Measurements from ENCODE around the gene PPP2R3B. TPM values are rescaled to one million over a fixed set of nuclear protein-coding genes. Genes with fewer than 3 reads are reported as not detected.

The PPP2R3B gene
- total RNA-seq, 4 donors from 2014 or later = 4.0 to 65.2 (median 13.1) TPM

DNA sequence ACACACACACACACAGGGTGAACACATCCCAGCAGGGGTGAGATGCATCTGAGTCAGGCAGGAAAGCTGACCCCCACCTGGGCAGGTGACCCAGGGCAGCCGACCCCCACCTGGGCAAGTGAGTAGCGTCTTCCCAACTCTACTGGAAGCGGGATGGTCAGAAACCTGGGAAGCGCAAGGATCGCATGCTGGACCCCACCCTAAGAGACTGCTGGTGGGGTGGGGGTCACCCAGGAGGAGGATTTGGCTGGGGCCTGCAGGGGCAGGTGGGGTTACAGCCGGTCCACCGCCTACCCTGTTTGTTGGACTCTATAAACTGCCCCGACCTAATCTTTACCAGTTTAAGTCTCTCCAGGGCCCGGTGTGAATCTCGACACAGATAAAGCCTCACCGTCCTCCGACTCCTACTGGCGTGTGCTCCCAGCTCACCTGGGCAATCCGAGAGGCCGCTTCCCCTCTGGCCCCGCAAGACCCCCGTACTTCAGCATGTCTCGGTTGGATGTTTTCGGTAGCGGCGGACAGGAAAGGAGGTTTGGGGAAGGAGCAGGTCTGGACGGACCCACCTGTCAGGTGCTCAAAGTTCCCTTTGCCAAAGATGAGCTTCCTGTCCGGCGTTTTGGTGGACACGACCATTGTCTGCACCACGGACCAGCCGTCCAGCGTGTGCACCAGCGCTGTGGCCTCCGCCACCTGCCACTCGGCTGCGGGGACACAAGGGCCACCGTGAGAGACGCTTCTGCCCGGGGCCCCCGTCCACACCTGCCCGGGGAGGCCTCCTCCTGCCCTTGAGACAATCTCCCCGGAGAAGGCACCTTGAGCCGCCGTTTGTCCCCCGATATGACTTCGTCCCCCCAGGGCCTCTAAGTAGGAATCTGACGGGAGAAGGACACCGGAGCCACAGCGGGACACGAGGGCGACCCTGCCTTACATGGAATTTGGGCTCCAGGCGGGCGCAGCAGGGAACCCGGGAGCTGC, 70.1 kb downstream of the PPP2R3B start:
- H3K27me3 ChIP-seq = no peaks in the 10 kb centered on the region
- no peaks in the 10 kb centered on the region for H3K9me3 ChIP-seq
- peak overlapping the region in 1 of 4 donors; percentile 98 for H3K27ac ChIP-seq
- DNase-seq = no peak
- no peak overlapping the region for H3K4me3 ChIP-seq
- peaks cover 0 to 45% (median 0%) of the 10 kb centered on the region in 3 donors for H3K36me3 ChIP-seq
- TF ChIP-seq POLR2A (IDR thresholded peaks at IDR 0.05) = no peak
- TF ChIP-seq, protein P1, sequence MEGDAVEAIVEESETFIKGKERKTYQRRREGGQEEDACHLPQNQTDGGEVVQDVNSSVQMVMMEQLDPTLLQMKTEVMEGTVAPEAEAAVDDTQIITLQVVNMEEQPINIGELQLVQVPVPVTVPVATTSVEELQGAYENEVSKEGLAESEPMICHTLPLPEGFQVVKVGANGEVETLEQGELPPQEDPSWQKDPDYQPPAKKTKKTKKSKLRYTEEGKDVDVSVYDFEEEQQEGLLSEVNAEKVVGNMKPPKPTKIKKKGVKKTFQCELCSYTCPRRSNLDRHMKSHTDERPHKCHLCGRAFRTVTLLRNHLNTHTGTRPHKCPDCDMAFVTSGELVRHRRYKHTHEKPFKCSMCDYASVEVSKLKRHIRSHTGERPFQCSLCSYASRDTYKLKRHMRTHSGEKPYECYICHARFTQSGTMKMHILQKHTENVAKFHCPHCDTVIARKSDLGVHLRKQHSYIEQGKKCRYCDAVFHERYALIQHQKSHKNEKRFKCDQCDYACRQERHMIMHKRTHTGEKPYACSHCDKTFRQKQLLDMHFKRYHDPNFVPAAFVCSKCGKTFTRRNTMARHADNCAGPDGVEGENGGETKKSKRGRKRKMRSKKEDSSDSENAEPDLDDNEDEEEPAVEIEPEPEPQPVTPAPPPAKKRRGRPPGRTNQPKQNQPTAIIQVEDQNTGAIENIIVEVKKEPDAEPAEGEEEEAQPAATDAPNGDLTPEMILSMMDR (IDR thresholded peaks at IDR 0.05) = no peak
- peaks cover 0 to 15% (median 9%) of the 10 kb centered on the region in 4 donors for H3K4me1 ChIP-seq

DNA sequence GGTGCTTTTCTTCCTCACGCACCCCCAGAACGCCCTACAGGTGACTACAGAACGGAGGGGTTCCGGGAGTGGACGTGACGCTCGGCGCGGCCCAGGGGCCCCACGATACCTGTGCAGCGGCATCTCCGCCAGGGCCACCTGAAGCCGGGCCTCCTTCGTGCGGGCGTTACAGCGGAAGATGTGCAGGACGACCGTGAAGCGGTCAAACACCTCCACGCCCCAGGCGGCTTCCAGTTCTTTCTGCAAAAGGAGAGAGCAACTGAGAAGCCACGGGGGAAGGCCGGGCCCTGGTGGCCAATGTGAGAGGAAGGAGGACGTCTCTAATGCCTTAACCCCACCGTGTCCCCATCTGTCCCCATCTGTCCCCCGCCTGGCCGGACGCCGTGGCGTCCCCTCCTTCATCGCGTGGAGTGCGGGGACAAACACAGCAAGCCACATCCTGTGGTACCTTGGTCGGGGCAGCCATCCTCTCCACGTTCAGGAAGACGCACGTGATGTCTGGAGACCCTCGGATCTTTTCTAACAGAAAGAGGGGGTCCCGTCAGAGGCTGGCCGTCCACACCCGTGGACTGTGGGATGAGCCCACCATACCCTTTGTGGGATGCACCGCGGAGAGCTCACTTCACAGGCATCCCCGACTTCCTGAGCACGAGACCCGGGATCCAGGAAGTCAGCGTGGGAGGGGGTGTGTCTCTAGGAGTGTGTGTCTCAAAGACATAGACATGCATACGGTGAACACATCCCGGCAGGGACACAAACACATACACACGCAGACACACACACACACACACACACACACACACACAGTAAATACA, 71.7 kb downstream of the PPP2R3B start:
- TF ChIP-seq POLR2A (IDR thresholded peaks at IDR 0.05) = no peak
- TF ChIP-seq, protein P1 (IDR thresholded peaks at IDR 0.05) = no peak
- H3K4me1 ChIP-seq = peaks cover 0 to 6% (median 5%) of the 10 kb centered on the region in 4 donors
- no peak for DNase-seq
- peaks cover 0 to 59% (median 0%) of the 10 kb centered on the region in 3 donors for H3K36me3 ChIP-seq
- no peak overlapping the region for H3K27ac ChIP-seq
- no peak overlapping the region for H3K4me3 ChIP-seq
- no peaks in the 10 kb centered on the region for H3K27me3 ChIP-seq
- no peaks in the 10 kb centered on the region for H3K9me3 ChIP-seq

DNA sequence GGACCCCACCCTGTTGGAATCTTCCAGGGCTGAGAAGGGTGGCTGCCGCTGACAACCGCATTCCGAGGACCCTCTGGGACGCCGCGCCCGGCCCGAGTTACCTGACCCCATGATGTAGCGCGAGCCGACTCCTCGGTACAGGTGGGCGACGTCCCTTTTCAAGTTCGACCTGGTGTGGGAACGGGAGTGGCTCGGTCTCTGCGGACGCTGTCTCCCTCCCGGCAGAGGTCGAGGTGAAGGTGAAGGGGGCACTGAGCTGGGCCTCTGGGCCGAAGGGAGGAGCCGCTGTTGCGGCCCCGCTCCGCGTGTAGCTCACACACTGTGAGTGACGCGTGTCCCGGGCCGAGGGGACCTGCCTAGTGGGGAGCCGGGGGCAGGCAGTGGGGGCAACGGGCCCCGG, 72.7 kb downstream of the PPP2R3B start:
- H3K36me3 ChIP-seq = peaks cover 0 to 66% (median 0%) of the 10 kb centered on the region in 3 donors
- no peak overlapping the region for H3K27ac ChIP-seq
- no peak for TF ChIP-seq POLR2A (IDR thresholded peaks at IDR 0.05)
- TF ChIP-seq, protein P1 (IDR thresholded peaks at IDR 0.05) = no peak
- H3K27me3 ChIP-seq = no peaks in the 10 kb centered on the region
- no peaks in the 10 kb centered on the region for H3K9me3 ChIP-seq
- no peak overlapping the region for H3K4me3 ChIP-seq
- no peaks in the 10 kb centered on the region for H3K4me1 ChIP-seq
- DNase-seq = no peak

DNA sequence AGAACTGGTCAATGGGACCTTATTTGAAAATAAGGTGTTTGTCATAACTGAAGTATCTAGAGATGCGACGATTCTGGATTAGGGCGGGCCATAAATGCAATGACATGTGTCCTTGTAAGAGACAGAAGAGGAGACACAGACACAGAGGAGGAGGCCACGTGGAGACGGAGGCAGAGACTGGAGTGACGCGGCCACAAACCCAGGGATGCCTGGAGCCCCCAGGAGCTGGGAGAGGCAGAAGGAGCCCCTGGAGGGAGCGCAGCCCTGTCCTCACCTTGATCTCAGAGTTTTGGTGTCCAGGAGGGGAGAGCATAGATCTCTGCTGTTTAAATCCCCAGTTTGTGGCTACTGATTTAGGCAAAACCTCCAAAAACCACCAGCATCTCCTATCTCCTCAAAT, 73.2 kb downstream of the PPP2R3B start:
- Histone ChIP-seq H3K27ac (no peak overlapping the region), H3K27me3 (no peaks in the 10 kb centered on the region), H3K4me1 (no peaks in the 10 kb centered on the region), H3K36me3 (peaks cover 0 to 70% (median 0%) of the 10 kb centered on the region in 3 donors), H3K4me3 (no peak overlapping the region), H3K9me3 (no peaks in the 10 kb centered on the region)
- TF ChIP-seq, protein P1 (IDR thresholded peaks at IDR 0.05) = no peak
- no peak for TF ChIP-seq POLR2A (IDR thresholded peaks at IDR 0.05)
- DNase-seq = no peak

DNA sequence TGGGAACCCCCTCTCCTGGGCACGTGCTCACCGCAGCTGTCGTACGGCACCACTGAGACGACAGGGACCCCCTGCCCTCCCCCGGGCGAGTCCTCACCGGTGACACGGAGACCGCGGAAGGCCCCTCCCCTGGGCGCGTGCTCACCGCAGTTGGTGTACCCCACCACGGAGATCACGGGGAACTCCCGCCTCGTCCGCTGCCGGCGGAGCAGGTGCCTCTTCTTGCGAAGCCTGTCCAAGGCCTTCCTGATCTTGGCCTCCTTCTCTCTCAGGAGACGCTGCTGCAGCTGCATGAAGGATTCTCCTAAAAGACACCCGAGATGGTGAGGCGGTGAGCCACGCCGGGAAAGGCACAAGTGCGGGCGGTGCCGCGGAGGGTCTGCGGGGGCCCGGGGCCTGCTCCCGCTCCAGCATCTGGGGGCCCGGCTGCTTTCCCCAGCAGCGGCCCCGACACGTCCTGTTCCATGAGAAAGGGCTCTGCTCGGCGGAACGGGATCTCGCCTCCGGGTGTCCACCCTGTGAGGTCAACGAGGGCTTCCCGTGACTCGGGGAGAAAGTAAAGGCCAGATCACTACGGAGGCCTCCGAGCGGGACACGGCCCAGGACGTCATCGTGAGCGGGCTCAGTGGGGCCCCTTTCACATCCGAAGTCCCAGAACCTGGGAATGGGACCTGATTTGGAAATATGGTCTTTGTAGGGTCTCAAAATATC, 73.9 kb downstream of the PPP2R3B start:
- Histone ChIP-seq H3K27ac (no peak overlapping the region), H3K4me3 (no peak overlapping the region), H3K4me1 (no peaks in the 10 kb centered on the region), H3K36me3 (peaks cover 0 to 78% (median 0%) of the 10 kb centered on the region in 3 donors), H3K27me3 (no peaks in the 10 kb centered on the region), H3K9me3 (no peaks in the 10 kb centered on the region)
- TF ChIP-seq, protein P1 (IDR thresholded peaks at IDR 0.05) = no peak
- no peak for TF ChIP-seq POLR2A (IDR thresholded peaks at IDR 0.05)
- DNase-seq = no peak

Data from Peyer's patch (tissue), 4 donors.